Cardiac fibroblast (primary cell): ENCODE results near the gene DNASE2.

Experiments used
- DNase-seq, 2 donors: peaks; one replicate each; pipeline versions ENCODE4 v3.0.0 to v3.0.0-alpha.2; 2010; ENCODE audit warnings: low read depth in 2 of 2
- H3K4me3 ChIP-seq, 2 donors: replicated peaks in 1 of 2; 1 replicate in 1 of 2; 2 replicates in 1 of 2; pipeline ENCODE4 v1.5.1; 2011; ENCODE audit warnings: low read depth in 2 of 2, low read length in 2 of 2, mild to moderate bottlenecking in 2 of 2, moderate library complexity in 1 of 2
- TF ChIP-seq, protein P1 (sequence below): IDR thresholded peaks from one replicate; pipeline ENCODE4 v1.5.1; 2011; ENCODE audit warnings: low read depth, mild to moderate bottlenecking, low read length, inconsistent platforms

The DNASE2 gene

DNA sequence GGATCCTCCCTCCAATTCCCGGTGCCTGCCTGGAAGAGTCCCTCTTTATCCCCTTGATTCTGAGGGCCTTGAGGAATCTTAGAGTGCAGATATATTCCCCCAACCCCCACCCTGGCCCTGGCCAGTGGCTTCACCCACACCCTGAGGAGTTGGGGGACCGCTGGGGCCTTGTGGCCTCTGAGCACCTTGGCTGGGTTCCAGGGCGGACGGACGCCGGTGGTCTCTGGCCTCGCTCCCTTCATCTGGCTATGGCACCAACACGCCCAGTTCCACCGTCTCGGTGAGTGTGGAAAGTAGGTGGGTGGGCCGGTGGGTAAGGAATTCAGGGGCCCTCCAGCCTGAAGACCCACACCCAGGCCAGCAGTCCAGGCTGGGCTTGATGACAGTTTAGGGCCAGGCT is 37.9 kb downstream of the DNASE2 start:
- no peak overlapping the region for H3K4me3 ChIP-seq
- TF ChIP-seq, protein P1, sequence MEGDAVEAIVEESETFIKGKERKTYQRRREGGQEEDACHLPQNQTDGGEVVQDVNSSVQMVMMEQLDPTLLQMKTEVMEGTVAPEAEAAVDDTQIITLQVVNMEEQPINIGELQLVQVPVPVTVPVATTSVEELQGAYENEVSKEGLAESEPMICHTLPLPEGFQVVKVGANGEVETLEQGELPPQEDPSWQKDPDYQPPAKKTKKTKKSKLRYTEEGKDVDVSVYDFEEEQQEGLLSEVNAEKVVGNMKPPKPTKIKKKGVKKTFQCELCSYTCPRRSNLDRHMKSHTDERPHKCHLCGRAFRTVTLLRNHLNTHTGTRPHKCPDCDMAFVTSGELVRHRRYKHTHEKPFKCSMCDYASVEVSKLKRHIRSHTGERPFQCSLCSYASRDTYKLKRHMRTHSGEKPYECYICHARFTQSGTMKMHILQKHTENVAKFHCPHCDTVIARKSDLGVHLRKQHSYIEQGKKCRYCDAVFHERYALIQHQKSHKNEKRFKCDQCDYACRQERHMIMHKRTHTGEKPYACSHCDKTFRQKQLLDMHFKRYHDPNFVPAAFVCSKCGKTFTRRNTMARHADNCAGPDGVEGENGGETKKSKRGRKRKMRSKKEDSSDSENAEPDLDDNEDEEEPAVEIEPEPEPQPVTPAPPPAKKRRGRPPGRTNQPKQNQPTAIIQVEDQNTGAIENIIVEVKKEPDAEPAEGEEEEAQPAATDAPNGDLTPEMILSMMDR = no peak
- no peak for DNase-seq

- TF ChIP-seq, protein P1 = no peak
- DNase-seq = no peak
- H3K4me3 ChIP-seq = no peak overlapping the region
Measured at GRCh38 chr19:12842511-12842910, 38.7 kb downstream of the DNASE2 start.

DNA sequence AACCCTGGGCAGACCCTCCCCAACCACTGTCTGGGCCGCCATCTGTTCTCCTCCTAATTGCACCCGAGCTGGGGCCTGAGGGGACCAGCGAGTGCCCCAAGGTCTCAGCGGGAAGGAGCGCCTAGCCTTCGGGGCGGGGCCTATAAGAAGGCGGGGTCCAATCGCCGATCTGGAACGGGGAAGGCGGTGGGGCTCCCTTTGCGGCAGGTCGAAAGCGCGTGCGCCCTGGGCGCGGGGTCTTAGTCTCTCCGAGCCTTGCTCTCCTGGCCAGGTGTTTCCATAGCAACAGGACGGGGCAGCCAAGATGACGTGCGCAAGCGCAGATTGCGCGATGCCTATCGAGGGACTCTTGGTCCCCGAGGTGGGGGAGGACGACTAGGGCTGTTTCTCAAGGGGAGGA is 40.2 kb downstream of the DNASE2 start:
- DNase-seq = peak; percentile 29 to 52
- peak overlapping the region; percentile 38 to 41 for H3K4me3 ChIP-seq
- TF ChIP-seq, protein P1 = no peak

DNA sequence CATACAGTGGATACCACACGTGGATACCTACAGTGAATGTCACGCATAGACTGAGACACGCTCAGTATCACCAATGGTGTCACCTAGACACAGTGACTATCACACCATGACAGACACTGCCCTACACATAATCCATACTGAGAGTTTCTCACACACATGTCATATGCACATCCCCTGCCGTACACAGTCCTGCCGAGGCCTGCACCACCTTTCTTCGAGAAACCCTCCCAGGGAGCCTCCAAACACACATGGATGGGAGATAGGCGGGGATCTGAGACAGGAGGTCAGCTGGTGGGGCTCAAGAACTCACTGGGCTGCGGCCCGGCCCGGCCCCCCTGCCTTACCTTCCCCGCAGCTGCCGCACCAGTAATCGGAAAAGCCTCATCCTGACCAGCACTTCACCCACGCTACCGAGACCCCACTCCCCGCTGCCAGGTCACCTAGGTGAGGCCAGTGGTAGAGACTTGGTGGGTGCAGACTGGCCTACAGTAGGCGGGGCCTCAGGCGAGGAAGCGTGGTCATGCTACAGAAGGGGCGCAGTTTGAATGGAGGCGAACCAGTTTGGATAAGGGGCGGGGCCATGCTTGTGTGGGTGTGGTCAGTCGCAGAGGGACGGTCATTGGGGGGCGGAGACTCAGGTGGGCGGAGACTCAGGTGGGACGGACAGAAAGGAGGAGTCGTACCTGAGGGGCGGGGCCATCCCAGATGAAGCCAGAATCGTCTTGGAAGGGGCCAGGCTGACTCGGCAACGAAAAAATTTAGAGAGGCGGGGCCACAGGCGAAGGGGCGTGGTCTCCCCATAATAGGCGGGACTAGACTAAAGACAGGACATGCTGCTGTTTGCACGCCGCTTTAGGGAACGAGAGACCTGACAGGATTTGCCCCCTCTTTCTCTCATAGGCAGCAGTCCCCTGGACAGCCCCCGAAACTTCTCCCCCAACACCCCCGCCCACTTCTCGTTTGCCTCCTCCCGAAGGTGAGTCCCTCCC is 40.9 kb downstream of the DNASE2 start:
- TF ChIP-seq, protein P1 = no peak
- DNase-seq = peak; percentile 74 to 83
- H3K4me3 ChIP-seq = peak overlapping the region; percentile 38 to 41

- no peak overlapping the region for H3K4me3 ChIP-seq
- DNase-seq = no peak
- TF ChIP-seq, protein P1 = no peak
Measured at GRCh38 chr19:12838886-12839756, 42.1 kb downstream of the DNASE2 start.

DNA sequence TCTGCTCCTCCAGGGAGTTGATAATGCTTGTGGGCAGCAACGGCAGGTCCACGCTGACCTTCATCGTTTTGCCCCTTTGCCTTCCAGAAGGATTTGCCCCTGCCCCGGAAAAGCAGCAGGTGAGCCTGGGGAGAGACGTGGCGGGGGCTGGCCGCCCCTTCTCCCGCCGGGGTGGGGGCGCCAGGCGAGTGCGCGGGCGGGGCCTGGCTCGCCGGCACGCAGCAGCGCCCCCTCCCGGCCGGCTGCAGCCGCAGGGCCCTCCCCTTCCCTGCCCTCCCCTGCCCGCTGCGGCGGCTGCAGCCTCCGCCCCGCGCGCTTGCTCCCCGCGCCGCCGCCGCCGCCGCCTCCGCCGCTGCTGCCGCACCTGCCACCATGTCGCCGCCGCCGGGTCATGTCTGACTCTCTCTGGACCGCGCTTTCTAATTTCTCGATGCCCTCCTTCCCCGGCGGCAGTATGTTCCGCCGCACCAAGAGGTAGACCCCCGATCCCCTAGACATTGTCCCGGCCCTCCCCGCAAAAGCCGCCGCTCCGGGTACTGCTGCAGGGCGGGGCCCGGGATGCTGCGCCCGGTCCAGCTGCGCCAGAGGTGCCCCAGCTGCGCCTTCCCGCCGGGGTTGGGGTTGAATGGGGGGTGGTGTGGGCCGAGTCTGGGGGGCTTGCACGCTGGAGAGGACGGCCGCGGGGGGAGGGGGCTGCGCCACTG is 42.9 kb downstream of the DNASE2 start, which contains the start of gene MAST1:
Gene MAST1 (plus strand): TSS at position 334 of the 704 bp plus-strand sequence. CDS start 58 bp downstream, at position 392.
- TF ChIP-seq, protein P1 = no peak
- peak within 1 kb of the TSS; percentile 10 to 21 for H3K4me3 ChIP-seq
- peak in 1 of 2 donors; percentile 29 for DNase-seq
